Measurements from ENCODE around the gene TBC1D7. TPM values are rescaled to one million over a fixed set of nuclear protein-coding genes. Genes with fewer than 3 reads are reported as not detected.

TBC1D7 gene
- total RNA-seq, 1 experiment from 2014 or later, result 13.7 TPM

DNA sequence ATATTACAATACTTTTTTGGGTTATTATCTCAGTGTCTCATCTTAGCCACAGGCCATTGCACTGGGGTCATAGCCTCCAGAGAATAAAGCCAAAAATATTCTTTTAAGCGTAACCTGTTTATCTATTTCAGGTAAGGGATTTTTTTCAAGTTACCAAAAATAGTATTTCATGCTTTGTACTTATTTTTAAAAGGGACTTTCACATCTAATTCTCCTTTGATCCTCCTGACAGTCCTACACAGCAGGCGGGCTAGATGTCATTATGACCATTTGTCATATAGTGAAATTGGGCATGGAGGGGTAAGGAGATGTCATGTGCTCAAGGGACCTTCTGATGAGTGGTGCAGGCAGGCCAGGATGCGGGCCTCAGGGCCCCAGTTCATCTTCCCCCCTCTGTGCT is 68.9 kb downstream of the TBC1D7 start:
- POLR2A ChIA-PET, result no interaction called here
- intact Hi-C loops (cut with micrococcal nuclease), result no loop called here
- H3K27me3 ChIP-seq (ENCODE audit: insufficient read depth, low read length), result no peaks in the 10 kb centered on the region

DNA sequence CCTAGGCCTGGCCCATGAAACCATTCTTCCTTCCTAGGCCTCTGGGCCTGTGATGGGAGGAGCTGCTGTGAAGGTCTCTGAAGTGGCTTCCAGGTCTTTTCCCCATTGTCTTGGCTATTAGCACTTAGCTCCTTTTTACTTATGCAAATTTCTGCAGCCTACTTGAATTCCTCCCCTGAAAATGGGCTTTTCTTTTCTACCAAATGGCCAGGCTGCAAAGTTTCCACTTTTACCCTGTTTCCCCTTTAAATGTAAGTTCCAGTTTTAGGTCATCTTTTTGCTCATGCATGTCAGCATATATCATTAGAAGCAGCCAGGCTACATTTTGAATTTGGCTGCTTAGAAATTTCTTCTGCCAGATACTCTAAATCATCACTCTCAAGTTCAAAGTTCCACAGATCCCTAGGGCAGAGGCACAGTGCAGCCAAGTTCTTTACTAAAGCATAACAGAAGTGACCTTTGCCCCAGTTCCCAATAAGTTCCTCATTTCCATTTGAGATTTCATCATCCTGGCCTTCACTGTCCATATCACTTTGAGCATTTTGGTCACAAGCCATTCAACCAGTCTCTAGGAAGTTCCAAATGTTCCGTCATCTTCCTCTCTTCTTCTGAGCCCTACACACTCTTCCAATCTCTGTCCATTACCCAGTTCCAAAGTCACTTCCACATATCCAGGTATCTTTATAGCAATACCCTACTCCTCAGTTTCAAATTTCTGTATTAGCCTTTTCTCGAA is 71.9 kb downstream of the TBC1D7 start:
- H3K79me2 ChIP-seq (ENCODE audit: insufficient read depth, low read length), result no peaks in the 10 kb centered on the region
- no peaks in the 10 kb centered on the region for H3K9me2 ChIP-seq (ENCODE audit: insufficient read depth)
- H3K4me1 ChIP-seq (ENCODE audit: control insufficient read depth in 1 of 2, insufficient read depth in 2 of 2, low read length in 2 of 2), result no peaks in the 10 kb centered on the region
- CTCF ChIA-PET, result no interaction called here
- POLR2A ChIA-PET, result no interaction called here
- no peak overlapping the region for H2AFZ ChIP-seq (ENCODE audit: low read depth, low read length, poor library complexity, severe bottlenecking)
- RAD21 ChIA-PET (ENCODE audit: low non-redundant PET in 1 of 2, low total read pairs in 2 of 2, uncharacterized antibody in 2 of 2, unreplicated experiment in 2 of 2), result no interaction called here
- no peak overlapping the region for H3K4me3 ChIP-seq (replicated peaks in 1 of 2; ENCODE audit: low read depth in 1 of 2, low read length in 2 of 2)
- no peak overlapping the region for H3K27ac ChIP-seq (ENCODE audit: low read depth, low read length)
- no peak overlapping the region for H3K9ac ChIP-seq (ENCODE audit: low read length)
- no TSS peak for BruUV-seq (replicated peaks)
- H3K36me3 ChIP-seq (ENCODE audit: control insufficient read depth in 1 of 2, insufficient read depth in 2 of 2, low read length in 2 of 2), result no peaks in the 10 kb centered on the region
- intact Hi-C loops (cut with micrococcal nuclease), result no loop called here
- no peak overlapping the region for H3K4me2 ChIP-seq (ENCODE audit: low read length)
- ATAC-seq (no peak), DNase-seq (ENCODE audit: low read depth, low spot score) (no peak)
- no peaks in the 10 kb centered on the region for H3K9me3 ChIP-seq (ENCODE audit: control insufficient read depth in 1 of 2, insufficient read depth in 1 of 2, low read depth in 1 of 2, low read length in 2 of 2)
- no peaks in the 10 kb centered on the region for H4K20me1 ChIP-seq (ENCODE audit: insufficient read depth)
- H3K27me3 ChIP-seq (ENCODE audit: insufficient read depth, low read length), result no peaks in the 10 kb centered on the region
- TF ChIP-seq, protein P1, sequence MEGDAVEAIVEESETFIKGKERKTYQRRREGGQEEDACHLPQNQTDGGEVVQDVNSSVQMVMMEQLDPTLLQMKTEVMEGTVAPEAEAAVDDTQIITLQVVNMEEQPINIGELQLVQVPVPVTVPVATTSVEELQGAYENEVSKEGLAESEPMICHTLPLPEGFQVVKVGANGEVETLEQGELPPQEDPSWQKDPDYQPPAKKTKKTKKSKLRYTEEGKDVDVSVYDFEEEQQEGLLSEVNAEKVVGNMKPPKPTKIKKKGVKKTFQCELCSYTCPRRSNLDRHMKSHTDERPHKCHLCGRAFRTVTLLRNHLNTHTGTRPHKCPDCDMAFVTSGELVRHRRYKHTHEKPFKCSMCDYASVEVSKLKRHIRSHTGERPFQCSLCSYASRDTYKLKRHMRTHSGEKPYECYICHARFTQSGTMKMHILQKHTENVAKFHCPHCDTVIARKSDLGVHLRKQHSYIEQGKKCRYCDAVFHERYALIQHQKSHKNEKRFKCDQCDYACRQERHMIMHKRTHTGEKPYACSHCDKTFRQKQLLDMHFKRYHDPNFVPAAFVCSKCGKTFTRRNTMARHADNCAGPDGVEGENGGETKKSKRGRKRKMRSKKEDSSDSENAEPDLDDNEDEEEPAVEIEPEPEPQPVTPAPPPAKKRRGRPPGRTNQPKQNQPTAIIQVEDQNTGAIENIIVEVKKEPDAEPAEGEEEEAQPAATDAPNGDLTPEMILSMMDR (IDR thresholded peaks at IDR 0.05 in 2 of 3, conservative IDR thresholded peaks at IDR 0.05 in 1 of 3; ENCODE audit: borderline replicate concordance in 1 of 3, insufficient read depth in 1 of 3, low read depth in 2 of 3, low read length in 2 of 3), result no peak
- TF ChIP-seq CEBPB (IDR thresholded peaks at IDR 0.05; ENCODE audit: low read depth) (no peak), JUND (IDR thresholded peaks at IDR 0.05) (no peak), EZH2phosphoT487 (IDR thresholded peaks at IDR 0.05; ENCODE audit: borderline replicate concordance) (no peak), EGR1 (IDR thresholded peaks at IDR 0.05; ENCODE audit: low read depth) (no peak), ZFX (IDR thresholded peaks at IDR 0.05) (no peak), CBX3 (IDR thresholded peaks at IDR 0.05; ENCODE audit: low read depth) (no peak), RAD21 (IDR thresholded peaks at IDR 0.05; ENCODE audit: low read depth) (no peak), ZNF274 (IDR thresholded peaks at IDR 0.05; ENCODE audit: low read depth, low read length) (no peak), POLR2A (IDR thresholded peaks at IDR 0.05; ENCODE audit: borderline replicate concordance, extremely low read depth, insufficient read depth, insufficient read length) (no peak), SRF (IDR thresholded peaks at IDR 0.05; ENCODE audit: low read depth) (no peak), POLR2AphosphoS5 (IDR thresholded peaks at IDR 0.05; ENCODE audit: low read depth, low read length) (no peak), SP1 (IDR thresholded peaks at IDR 0.05; ENCODE audit: low read depth) (no peak)
- TF ChIP-seq, protein P2, sequence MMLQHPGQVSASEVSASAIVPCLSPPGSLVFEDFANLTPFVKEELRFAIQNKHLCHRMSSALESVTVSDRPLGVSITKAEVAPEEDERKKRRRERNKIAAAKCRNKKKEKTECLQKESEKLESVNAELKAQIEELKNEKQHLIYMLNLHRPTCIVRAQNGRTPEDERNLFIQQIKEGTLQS (IDR thresholded peaks at IDR 0.05), result no peak
- TF ChIP-seq, protein P3, sequence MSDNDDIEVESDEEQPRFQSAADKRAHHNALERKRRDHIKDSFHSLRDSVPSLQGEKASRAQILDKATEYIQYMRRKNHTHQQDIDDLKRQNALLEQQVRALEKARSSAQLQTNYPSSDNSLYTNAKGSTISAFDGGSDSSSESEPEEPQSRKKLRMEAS (IDR thresholded peaks at IDR 0.05), result no peak

More for the DNA sequence above, 68.9 kb downstream of the TBC1D7 start:
- ATAC-seq (no peak), DNase-seq (ENCODE audit: low read depth, low spot score) (no peak)
- H3K9me3 ChIP-seq (ENCODE audit: control insufficient read depth in 1 of 2, insufficient read depth in 1 of 2, low read depth in 1 of 2, low read length in 2 of 2), result no peaks in the 10 kb centered on the region
- RAD21 ChIA-PET (ENCODE audit: low non-redundant PET in 1 of 2, low total read pairs in 2 of 2, uncharacterized antibody in 2 of 2, unreplicated experiment in 2 of 2), result no interaction called here
- no peaks in the 10 kb centered on the region for H3K9me2 ChIP-seq (ENCODE audit: insufficient read depth)
- no peak overlapping the region for H2AFZ ChIP-seq (ENCODE audit: low read depth, low read length, poor library complexity, severe bottlenecking)
- no peaks in the 10 kb centered on the region for H3K36me3 ChIP-seq (ENCODE audit: control insufficient read depth in 1 of 2, insufficient read depth in 2 of 2, low read length in 2 of 2)
- H3K9ac ChIP-seq (ENCODE audit: low read length), result no peak overlapping the region
- no TSS peak for BruUV-seq (replicated peaks)
- H3K27ac ChIP-seq (ENCODE audit: low read depth, low read length), result no peak overlapping the region
- CTCF ChIA-PET, result no interaction called here
- no peaks in the 10 kb centered on the region for H3K4me1 ChIP-seq (ENCODE audit: control insufficient read depth in 1 of 2, insufficient read depth in 2 of 2, low read length in 2 of 2)
- H3K4me2 ChIP-seq (ENCODE audit: low read length), result no peak overlapping the region
- no peaks in the 10 kb centered on the region for H4K20me1 ChIP-seq (ENCODE audit: insufficient read depth)
- TF ChIP-seq ZFX (IDR thresholded peaks at IDR 0.05), result no peak
- TF ChIP-seq YY1 (IDR thresholded peaks at IDR 0.05; ENCODE audit: extremely low read depth, insufficient replicate concordance, low read depth, low read length), result no peak
- TF ChIP-seq SP1 (IDR thresholded peaks at IDR 0.05; ENCODE audit: low read depth), result no peak
- TF ChIP-seq SRF (IDR thresholded peaks at IDR 0.05; ENCODE audit: low read depth), result no peak
- TF ChIP-seq CBX3 (IDR thresholded peaks at IDR 0.05; ENCODE audit: low read depth), result no peak
- no peak for TF ChIP-seq CEBPB (IDR thresholded peaks at IDR 0.05; ENCODE audit: low read depth)
- TF ChIP-seq, protein P2 (IDR thresholded peaks at IDR 0.05), result no peak
- TF ChIP-seq, protein P3 (IDR thresholded peaks at IDR 0.05), result no peak
- no peak for TF ChIP-seq EZH2phosphoT487 (IDR thresholded peaks at IDR 0.05; ENCODE audit: borderline replicate concordance)
- TF ChIP-seq POLR2AphosphoS5 (IDR thresholded peaks at IDR 0.05; ENCODE audit: low read depth, low read length), result no peak
- no peak for TF ChIP-seq POLR2A (IDR thresholded peaks at IDR 0.05; ENCODE audit: borderline replicate concordance, extremely low read depth, insufficient read depth, insufficient read length)
- no peak for TF ChIP-seq EGR1 (IDR thresholded peaks at IDR 0.05; ENCODE audit: low read depth)
- no peak for TF ChIP-seq EZH2 (IDR thresholded peaks at IDR 0.05)
- TF ChIP-seq RAD21 (IDR thresholded peaks at IDR 0.05; ENCODE audit: low read depth), result no peak
- H3K79me2 ChIP-seq (ENCODE audit: insufficient read depth, low read length), result no peaks in the 10 kb centered on the region
- H3K4me3 ChIP-seq (replicated peaks in 1 of 2; ENCODE audit: low read depth in 1 of 2, low read length in 2 of 2), result no peak overlapping the region

Measured in HCT116 (cell line).